Measurements from ENCODE around the gene PHLDB3.

- TF ChIP-seq CTCF (conservative IDR thresholded peaks at IDR 0.05; ENCODE audit: low read depth, low read length): no peak
- no peak for TF ChIP-seq EZH2 (IDR thresholded peaks at IDR 0.05; ENCODE audit: borderline replicate concordance, low read depth, low read length, poor library complexity, severe bottlenecking)
Observed at GRCh38 chr19:43518051-43518450, 13.5 kb upstream of the PHLDB3 start.

All from A673 (cell line).